K562 treated with DMSO at 1 percent for 4 hours (cell line): ENCODE measurements around the gene VWDE. TPM values are rescaled to one million over a fixed set of nuclear protein-coding genes. Genes with fewer than 3 reads are reported as not detected.

Experiments
- total RNA-seq: library from RNA; unstranded; fragments of 300-600 nt; gene quantifications from 2 replicates; pipeline ENCODE4 v1.2.3, GENCODE V29; 2022; ENCODE audit not compliant: insufficient read depth

VWDE gene
- total RNA-seq, result 18.3 and 24.7 TPM in 2 replicates

GRCh38 chr7:12403287-12404181 lies at the start of gene VWDE:
VWDE (minus strand) TSS chr7:12403865; CDS start chr7:12403716, 149 bp downstream.

Other genes starting within 250 kb of the VWDE start
- 10.9 and 13.9 TPM in 2 replicates for gene TMEM106B, start 192.6 kb downstream of the VWDE start, total RNA-seq
- gene SCIN, start 166.9 kb upstream of the VWDE start, total RNA-seq, result 13.8 and 14.9 TPM in 2 replicates